GM12878 (cell line): ENCODE measurements around the gene CFAP20. TPM values are rescaled to one million over a fixed set of nuclear protein-coding genes. Genes with fewer than 3 reads are reported as not detected.

Experiments used
- ATAC-seq: fragments of 200-7000 bp; cut with Tn5 transposase; 3 replicates; pipeline ENCODE4 v1.9.1; 2020; ENCODE audit warnings: mild to moderate bottlenecking, moderate library complexity
- BruUV-seq: library from RNA; stranded (reverse); fragments of 400-500 nt; replicated peaks from 2 replicates; lab custom pipeline; 2021; lab: Mats Ljungman, UMichigan
- CTCF ChIA-PET: fragments of 300-600 bp; sonication (Branson Sonifier 250); formaldehyde crosslinking; extraction: SDS; loops from one replicate; lab custom pipeline; 2021; ENCODE audit warnings: inconsistent platforms; lab: Yijun Ruan, JAX
- POLR2A ChIA-PET: fragments of 350-600 bp; formaldehyde crosslinking; extraction: SDS; loops from one replicate; lab custom pipeline; 2021; ENCODE audit warnings: inconsistent platforms; lab: Charles Lee
- RAD21 ChIA-PET: fragments of 300-600 bp; sonication (Branson Sonifier 250); formaldehyde crosslinking; loops from one replicate; lab custom pipeline; 2023; ENCODE audit warnings: antibody characterized with exemption; ENCODE audit not compliant: unreplicated experiment; lab: Charles Lee
- SMC1A ChIA-PET: fragments of 300-600 bp; sonication (Branson Sonifier 250); formaldehyde crosslinking; loops from one replicate; lab custom pipeline; 2023; ENCODE audit not compliant: unreplicated experiment, uncharacterized antibody; lab: Charles Lee
- DNase-seq: peaks from one replicate; pipeline ENCODE4 v3.0.0-alpha.2; 2011; ENCODE audit warnings: low read depth, low spot score
- FAIRE-seq: peaks from 3 replicates; lab custom pipeline; 2011; peaks lifted over from hg19 to GRCh38; lab: Jason Lieb, UNC
- H2AFZ ChIP-seq: 2 replicates; pipeline ENCODE4 v1.6.0; 2011; ENCODE audit warnings: low read depth, low read length, control low read depth; ENCODE audit not compliant: control insufficient read depth
- H3K27ac ChIP-seq: 2 replicates; pipeline ENCODE4 v1.5.1; 2011; ENCODE audit warnings: control low read depth; ENCODE audit not compliant: control insufficient read depth, insufficient read depth
- H3K27me3 ChIP-seq, 2 experiments: replicated peaks in 1 of 2; 2 replicates each; pipeline versions ENCODE4 v1.6.0 to v1.6.1; 2011; ENCODE audit warnings: low read length in 1 of 2; ENCODE audit not compliant: control insufficient read depth in 2 of 2, insufficient read depth in 2 of 2
- H3K36me3 ChIP-seq, 2 experiments: 2 replicates each; pipeline ENCODE4 v1.5.1; 2011; ENCODE audit warnings: low read length in 1 of 2; ENCODE audit not compliant: control insufficient read depth in 2 of 2, insufficient read depth in 2 of 2
- H3K4me1 ChIP-seq: 2 replicates; pipeline ENCODE4 v1.6.1; 2011; ENCODE audit warnings: mild to moderate bottlenecking, low read length, moderate library complexity, mixed read lengths; ENCODE audit not compliant: control insufficient read depth, insufficient read depth
- H3K4me2 ChIP-seq: 2 replicates; pipeline ENCODE4 v1.6.0; 2011; ENCODE audit warnings: control low read depth; ENCODE audit not compliant: control insufficient read depth, insufficient read depth
- H3K4me3 ChIP-seq: fragments of 200-600 bp; sonication (generic); 2 replicates; pipeline ENCODE4 v1.5.1; 2016
- H3K79me2 ChIP-seq: 2 replicates; pipeline ENCODE4 v1.6.0; 2011; ENCODE audit warnings: low read length; ENCODE audit not compliant: control insufficient read depth, insufficient read depth
- H3K9ac ChIP-seq: 2 replicates; pipeline ENCODE4 v1.8.0; 2011; ENCODE audit warnings: low read length, control low read depth, mixed read lengths; ENCODE audit not compliant: control insufficient read depth, insufficient read depth
- H3K9me3 ChIP-seq: replicated peaks from 3 replicates; pipeline ENCODE4 v1.5.1; 2011; ENCODE audit warnings: mild to moderate bottlenecking, low read length; ENCODE audit not compliant: control insufficient read depth, insufficient read depth
- H4K20me1 ChIP-seq: 2 replicates; pipeline ENCODE4 v1.6.0; 2011; ENCODE audit not compliant: control insufficient read depth, insufficient read depth
- CBX5 ChIP-seq: sonication (generic); IDR thresholded peaks from 2 replicates; pipeline ENCODE4 v1.6.1; 2016; ENCODE audit warnings: low read depth, moderate library complexity, mild to moderate bottlenecking, inconsistent platforms
- GABPA ChIP-seq: IDR thresholded peaks from 2 replicates; pipeline ENCODE4 v1.6.1; 2014; ENCODE audit warnings: antibody characterized with exemption, low read depth, mild to moderate bottlenecking, inconsistent platforms
- KLF5 ChIP-seq: fragments of 450-650 bp; IDR thresholded peaks from 2 replicates; pipeline ENCODE4 v1.6.1; 2014; ENCODE audit warnings: mild to moderate bottlenecking; ENCODE audit not compliant: partially characterized antibody
- NFYA ChIP-seq: IDR thresholded peaks from 2 replicates; pipeline ENCODE4 v1.6.1; 2011; ENCODE audit warnings: low read depth, mild to moderate bottlenecking, low read length, improper control_type of control experiment, borderline replicate concordance
- RELA ChIP-seq: fragments of 450-650 bp; IDR thresholded peaks from 2 replicates; pipeline ENCODE4 v1.8.0; 2014; ENCODE audit warnings: borderline replicate concordance; ENCODE audit not compliant: partially characterized antibody
- WGBS: methylation state at CpG from one replicate; pipeline ENCODE4 v1.1.6; 2016; ENCODE audit warnings: low lambda C conversion rate; ENCODE audit not compliant: insufficient replicate concordance, insufficient coverage; ENCODE audit errors: missing lambda C conversion rate; 5-methylcytosine and 5-hydroxymethylcytosine counted together
- in situ Hi-C: fragments of 300-500 bp; cut with MboI; formaldehyde crosslinking; loops from 9 replicates; pipeline ENCODE4 v1.14.3; 2018; ENCODE audit warnings: mixed read lengths
- intact Hi-C: fragments of 100-400 bp; cut with micrococcal nuclease; formaldehyde crosslinking; loops from one replicate; pipeline ENCODE4 v1.14.2; 2022; ENCODE audit not compliant: unreplicated experiment
- polyA plus RNA-seq, 11 experiments: library from polyadenylated mRNA; depleted of rRNA in 4 of 11; unstranded in 6 of 11; stranded (reverse) in 5 of 11; fragments of >200 nt; fragmentation: Nextera tagmentation in 4 of 11; fragmentation: Illumina TruSeq in 1 of 11; extraction: Ambion mirVana in 4 of 11; extraction: Trizol in 1 of 11; gene quantifications; 1 replicate in 1 of 11; 2 replicates in 10 of 11; pipeline versions ENCODE4 v1.2.1 to v1.2.3, GENCODE V29; 2011 to 2016; ENCODE audit warnings: inconsistent platforms in 2 of 11, missing spikeins in 2 of 11, low read depth in 1 of 11
- total RNA-seq, 4 experiments: library from RNA; depleted of rRNA in 3 of 4; stranded (reverse); fragments of >200 nt in 3 of 4; fragmentation: Illumina TruSeq in 1 of 4; extraction: Trizol in 1 of 4; gene quantifications; 2 replicates each; pipeline versions ENCODE4 v1.2.1 to v1.2.3, GENCODE V29; 2013 to 2021
- TF ChIP-seq, protein P1 (sequence below): fragments of 450-650 bp; IDR thresholded peaks from 2 replicates; pipeline ENCODE4 v1.6.1; 2018; ENCODE audit warnings: borderline replicate concordance, mild to moderate bottlenecking; ENCODE audit not compliant: partially characterized antibody
- TF ChIP-seq, protein P2 (sequence below): IDR thresholded peaks from 2 replicates; pipeline ENCODE4 v1.6.1; 2012; ENCODE audit warnings: low read length, inconsistent platforms
- TF ChIP-seq, protein P3 (sequence below): fragments of 450-650 bp; IDR thresholded peaks from 2 replicates; pipeline ENCODE4 v1.6.1; 2017; ENCODE audit warnings: mild to moderate bottlenecking, low read depth, inconsistent platforms; ENCODE audit not compliant: poor library complexity, severe bottlenecking
- TF ChIP-seq, protein P4 (sequence below): fragments of 450-650 bp; IDR thresholded peaks from 2 replicates; pipeline ENCODE4 v1.6.1; 2017; ENCODE audit warnings: mild to moderate bottlenecking, moderate library complexity

The CFAP20 gene
- total and polyA plus RNA-seq, 10 of the 15 experiments (the other 5 are each of a cell fraction or from before 2014, with no cell fraction given) = 10.9 to 61.7 (median 46.2) TPM

GRCh38 chr16:58111302-58111627 is 17.9 kb downstream of the CFAP20 start:
- CTCF ChIA-PET = interaction anchor here (3.5 kb wide), 1 partner anchor 14 kb away, joined by 16 read pairs; no protein-coding TSS in a partner anchor
- no peak overlapping the region for H3K4me3 ChIP-seq
- SMC1A ChIA-PET = no interaction called here
- no peak overlapping the region for H3K4me2 ChIP-seq
- intact Hi-C loops = no loop called here
- FAIRE-seq (no peak), ATAC-seq (no peak), DNase-seq (no peak)
- peaks cover 3% of the 10 kb centered on the region; the same call in 1 of the 2 replicates for H3K4me1 ChIP-seq
- no peak for TF ChIP-seq CBX5
- TF ChIP-seq RELA = no peak
- TF ChIP-seq, protein P1, sequence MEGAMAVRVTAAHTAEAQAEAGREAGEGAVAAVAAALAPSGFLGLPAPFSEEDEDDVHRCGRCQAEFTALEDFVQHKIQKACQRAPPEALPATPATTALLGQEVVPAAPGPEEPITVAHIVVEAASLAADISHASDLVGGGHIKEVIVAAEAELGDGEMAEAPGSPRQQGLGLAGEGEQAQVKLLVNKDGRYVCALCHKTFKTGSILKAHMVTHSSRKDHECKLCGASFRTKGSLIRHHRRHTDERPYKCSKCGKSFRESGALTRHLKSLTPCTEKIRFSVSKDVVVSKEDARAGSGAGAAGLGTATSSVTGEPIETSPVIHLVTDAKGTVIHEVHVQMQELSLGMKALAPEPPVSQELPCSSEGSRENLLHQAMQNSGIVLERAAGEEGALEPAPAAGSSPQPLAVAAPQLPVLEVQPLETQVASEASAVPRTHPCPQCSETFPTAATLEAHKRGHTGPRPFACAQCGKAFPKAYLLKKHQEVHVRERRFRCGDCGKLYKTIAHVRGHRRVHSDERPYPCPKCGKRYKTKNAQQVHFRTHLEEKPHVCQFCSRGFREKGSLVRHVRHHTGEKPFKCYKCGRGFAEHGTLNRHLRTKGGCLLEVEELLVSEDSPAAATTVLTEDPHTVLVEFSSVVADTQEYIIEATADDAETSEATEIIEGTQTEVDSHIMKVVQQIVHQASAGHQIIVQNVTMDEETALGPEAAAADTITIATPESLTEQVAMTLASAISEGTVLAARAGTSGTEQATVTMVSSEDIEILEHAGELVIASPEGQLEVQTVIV = no peak
- no peak for TF ChIP-seq GABPA
- TF ChIP-seq, protein P2, sequence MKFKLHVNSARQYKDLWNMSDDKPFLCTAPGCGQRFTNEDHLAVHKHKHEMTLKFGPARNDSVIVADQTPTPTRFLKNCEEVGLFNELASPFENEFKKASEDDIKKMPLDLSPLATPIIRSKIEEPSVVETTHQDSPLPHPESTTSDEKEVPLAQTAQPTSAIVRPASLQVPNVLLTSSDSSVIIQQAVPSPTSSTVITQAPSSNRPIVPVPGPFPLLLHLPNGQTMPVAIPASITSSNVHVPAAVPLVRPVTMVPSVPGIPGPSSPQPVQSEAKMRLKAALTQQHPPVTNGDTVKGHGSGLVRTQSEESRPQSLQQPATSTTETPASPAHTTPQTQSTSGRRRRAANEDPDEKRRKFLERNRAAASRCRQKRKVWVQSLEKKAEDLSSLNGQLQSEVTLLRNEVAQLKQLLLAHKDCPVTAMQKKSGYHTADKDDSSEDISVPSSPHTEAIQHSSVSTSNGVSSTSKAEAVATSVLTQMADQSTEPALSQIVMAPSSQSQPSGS = no peak
- TF ChIP-seq, protein P3, sequence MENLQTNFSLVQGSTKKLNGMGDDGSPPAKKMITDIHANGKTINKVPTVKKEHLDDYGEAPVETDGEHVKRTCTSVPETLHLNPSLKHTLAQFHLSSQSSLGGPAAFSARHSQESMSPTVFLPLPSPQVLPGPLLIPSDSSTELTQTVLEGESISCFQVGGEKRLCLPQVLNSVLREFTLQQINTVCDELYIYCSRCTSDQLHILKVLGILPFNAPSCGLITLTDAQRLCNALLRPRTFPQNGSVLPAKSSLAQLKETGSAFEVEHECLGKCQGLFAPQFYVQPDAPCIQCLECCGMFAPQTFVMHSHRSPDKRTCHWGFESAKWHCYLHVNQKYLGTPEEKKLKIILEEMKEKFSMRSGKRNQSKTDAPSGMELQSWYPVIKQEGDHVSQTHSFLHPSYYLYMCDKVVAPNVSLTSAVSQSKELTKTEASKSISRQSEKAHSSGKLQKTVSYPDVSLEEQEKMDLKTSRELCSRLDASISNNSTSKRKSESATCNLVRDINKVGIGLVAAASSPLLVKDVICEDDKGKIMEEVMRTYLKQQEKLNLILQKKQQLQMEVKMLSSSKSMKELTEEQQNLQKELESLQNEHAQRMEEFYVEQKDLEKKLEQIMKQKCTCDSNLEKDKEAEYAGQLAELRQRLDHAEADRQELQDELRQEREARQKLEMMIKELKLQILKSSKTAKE = no peak
- TF ChIP-seq, protein P4, sequence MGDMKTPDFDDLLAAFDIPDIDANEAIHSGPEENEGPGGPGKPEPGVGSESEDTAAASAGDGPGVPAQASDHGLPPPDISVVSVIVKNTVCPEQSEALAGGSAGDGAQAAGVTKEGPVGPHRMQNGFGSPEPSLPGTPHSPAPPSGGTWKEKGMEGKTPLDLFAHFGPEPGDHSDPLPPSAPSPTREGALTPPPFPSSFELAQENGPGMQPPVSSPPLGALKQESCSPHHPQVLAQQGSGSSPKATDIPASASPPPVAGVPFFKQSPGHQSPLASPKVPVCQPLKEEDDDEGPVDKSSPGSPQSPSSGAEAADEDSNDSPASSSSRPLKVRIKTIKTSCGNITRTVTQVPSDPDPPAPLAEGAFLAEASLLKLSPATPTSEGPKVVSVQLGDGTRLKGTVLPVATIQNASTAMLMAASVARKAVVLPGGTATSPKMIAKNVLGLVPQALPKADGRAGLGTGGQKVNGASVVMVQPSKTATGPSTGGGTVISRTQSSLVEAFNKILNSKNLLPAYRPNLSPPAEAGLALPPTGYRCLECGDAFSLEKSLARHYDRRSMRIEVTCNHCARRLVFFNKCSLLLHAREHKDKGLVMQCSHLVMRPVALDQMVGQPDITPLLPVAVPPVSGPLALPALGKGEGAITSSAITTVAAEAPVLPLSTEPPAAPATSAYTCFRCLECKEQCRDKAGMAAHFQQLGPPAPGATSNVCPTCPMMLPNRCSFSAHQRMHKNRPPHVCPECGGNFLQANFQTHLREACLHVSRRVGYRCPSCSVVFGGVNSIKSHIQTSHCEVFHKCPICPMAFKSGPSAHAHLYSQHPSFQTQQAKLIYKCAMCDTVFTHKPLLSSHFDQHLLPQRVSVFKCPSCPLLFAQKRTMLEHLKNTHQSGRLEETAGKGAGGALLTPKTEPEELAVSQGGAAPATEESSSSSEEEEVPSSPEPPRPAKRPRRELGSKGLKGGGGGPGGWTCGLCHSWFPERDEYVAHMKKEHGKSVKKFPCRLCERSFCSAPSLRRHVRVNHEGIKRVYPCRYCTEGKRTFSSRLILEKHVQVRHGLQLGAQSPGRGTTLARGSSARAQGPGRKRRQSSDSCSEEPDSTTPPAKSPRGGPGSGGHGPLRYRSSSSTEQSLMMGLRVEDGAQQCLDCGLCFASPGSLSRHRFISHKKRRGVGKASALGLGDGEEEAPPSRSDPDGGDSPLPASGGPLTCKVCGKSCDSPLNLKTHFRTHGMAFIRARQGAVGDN = no peak
- TF ChIP-seq KLF5 = no peak
- no peak for TF ChIP-seq NFYA
- no peak overlapping the region for H3K27ac ChIP-seq
- H3K9me3 ChIP-seq = no peaks in the 10 kb centered on the region
- H3K79me2 ChIP-seq = no peaks in the 10 kb centered on the region
- H2AFZ ChIP-seq = no peak overlapping the region
- 80% methylated on average over 3 of the region's 3 CpGs for WGBS
- H3K9ac ChIP-seq = no peak overlapping the region
- RAD21 ChIA-PET = no interaction called here
- H3K36me3 ChIP-seq = peaks cover 10 to 11% of the 10 kb centered on the region in 2 experiments
- POLR2A ChIA-PET = no interaction called here
- no peaks in the 10 kb centered on the region for H3K27me3 ChIP-seq
- in situ Hi-C loops = no loop called here
- no peaks in the 10 kb centered on the region; the same call in 1 of the 2 replicates for H4K20me1 ChIP-seq
- BruUV-seq = no TSS peak
